GM21390 (cell line): ENCODE results near the gene SERTAD3.
A peak's percentile ranks its signal among the peaks of the same experiment; 100 is the strongest.
"Not testable (repeated sequence)": the region's sequence is repeated elsewhere in the genome, so short reads cannot be mapped to it uniquely, and the experiment has no call there.

Experiments used
- ATAC-seq: cut with Tn5 transposase; IDR thresholded peaks from one replicate; pipeline ENCODE4 v1.9.1; 2021; ENCODE audit not compliant: unreplicated experiment

SERTAD3 gene

GRCh38 chr19:40458597-40458974 is 14.5 kb upstream of the SERTAD3 start:
- no peak for ATAC-seq

GRCh38 chr19:40457953-40458596 is 13.9 kb upstream of the SERTAD3 start:
- no peak for ATAC-seq

GRCh38 chr19:40457048-40457447 is 12.9 kb upstream of the SERTAD3 start:
- ATAC-seq: no peak

GRCh38 chr19:40453943-40454342 is 9.8 kb upstream of the SERTAD3 start:
- ATAC-seq: not testable (repeated sequence)

DNA sequence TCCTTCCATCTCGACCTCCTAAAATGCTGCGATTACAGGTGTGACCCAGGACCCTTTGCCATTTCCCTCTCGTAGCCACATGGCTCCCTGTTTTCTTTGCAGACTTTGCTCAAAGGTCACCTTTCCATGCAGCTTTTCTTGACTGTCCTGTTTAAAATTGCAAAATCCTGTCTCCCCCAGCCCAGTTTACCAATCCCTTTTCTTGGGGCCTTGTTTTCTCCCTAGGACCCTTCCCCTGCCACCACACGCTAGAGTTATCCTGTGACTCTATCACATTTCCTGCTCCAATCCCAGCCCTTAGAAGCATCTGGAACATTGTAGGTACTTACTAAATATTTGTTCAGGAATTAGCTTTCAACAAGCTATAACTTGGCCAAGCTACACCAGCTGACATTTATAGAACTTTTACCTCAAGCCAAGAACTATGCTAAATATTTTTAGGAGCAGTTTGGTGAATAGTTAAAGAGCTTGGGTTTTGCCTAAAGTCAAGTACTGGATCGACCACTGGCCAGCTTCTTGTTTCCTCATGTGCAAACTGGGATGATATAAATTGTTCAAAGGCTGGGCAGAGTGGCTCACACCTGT is 9.1 kb upstream of the SERTAD3 start:
- ATAC-seq: no peak

DNA sequence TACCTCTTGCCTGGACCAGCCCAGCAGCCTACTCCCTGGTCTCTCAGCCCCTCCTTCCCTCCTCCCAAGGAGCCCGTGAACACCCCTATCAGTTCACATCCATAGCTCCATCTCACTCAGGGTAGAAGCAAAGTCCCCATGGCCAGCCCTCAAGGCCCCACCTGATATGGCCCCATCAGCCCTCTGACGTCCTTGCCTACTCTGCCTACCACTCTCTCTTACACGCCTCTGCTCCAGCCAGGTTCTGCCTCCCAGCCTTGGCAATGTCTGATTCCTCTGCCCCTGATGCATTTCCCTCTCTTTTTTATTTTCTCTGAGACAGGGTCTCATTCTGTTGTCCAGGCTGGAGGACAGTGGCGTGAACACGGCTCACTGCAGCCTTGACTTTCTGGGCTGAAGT is 7.9 kb upstream of the SERTAD3 start:
- ATAC-seq: no peak

DNA sequence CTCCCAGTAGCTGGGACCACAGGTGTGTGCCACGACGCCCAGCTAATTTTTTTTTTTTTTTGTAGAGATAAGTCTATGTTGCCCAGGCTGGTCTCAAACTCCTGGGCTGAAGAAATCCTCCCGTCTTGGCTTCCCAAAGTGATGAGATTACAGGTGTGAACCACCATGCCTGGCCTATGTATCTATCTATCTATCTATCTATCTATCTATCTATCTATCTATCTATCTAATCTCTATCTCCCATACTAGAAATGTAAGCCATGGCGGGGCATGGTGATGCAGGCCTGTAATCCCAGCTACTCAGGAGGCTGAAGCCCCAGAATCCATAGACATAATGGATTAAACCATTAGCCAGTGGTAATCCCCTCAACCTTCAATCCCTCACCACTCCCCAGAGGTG is 6.5 kb upstream of the SERTAD3 start:
- ATAC-seq: no peak

- ATAC-seq: no peak
Measured at GRCh38 chr19:40449506-40449905, 5.4 kb upstream of the SERTAD3 start.

- ATAC-seq: no peak
Measured at GRCh38 chr19:40446263-40446784, 2.2 kb upstream of the SERTAD3 start.

- ATAC-seq: no peak
Measured at GRCh38 chr19:40445780-40446262, 1.7 kb upstream of the SERTAD3 start.

GRCh38 chr19:40444825-40445312 is 734 bp upstream of the SERTAD3 start:
- ATAC-seq: no peak

GRCh38 chr19:40443131-40443999 is 770 bp downstream of the SERTAD3 start:
- peak; percentile 59 for ATAC-seq

GRCh38 chr19:40442328-40443130 is 1.6 kb downstream of the SERTAD3 start:
- ATAC-seq: no peak

DNA sequence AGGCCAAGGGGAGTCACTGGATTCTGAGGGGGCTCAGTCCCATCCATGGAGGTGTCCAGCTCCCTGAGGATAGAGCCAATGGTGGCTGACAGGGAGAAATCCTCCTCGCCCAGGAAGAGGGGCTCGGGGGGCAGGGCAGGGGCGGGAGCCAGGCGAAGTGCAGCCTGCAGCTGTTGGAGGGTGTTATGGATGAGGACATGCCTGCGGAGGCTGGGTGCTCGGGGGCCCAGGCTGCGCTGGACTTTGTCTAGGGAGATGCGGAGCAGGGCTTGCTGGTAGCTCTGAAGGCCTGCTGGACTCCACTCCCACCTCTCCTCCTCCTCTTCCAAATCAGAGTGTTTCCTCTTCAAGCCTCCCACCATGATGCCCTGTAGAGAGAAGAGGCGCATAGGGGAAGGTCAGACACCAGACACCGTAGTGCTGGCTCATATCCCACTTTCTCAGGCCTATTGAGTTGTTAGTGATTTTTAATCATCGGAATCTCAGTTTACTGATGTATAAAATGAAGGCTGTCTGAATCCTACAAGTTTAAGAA is 2.3 kb downstream of the SERTAD3 start:
- no peak for ATAC-seq

GRCh38 chr19:40438284-40438683 is 5.9 kb downstream of the SERTAD3 start:
- ATAC-seq: no peak

DNA sequence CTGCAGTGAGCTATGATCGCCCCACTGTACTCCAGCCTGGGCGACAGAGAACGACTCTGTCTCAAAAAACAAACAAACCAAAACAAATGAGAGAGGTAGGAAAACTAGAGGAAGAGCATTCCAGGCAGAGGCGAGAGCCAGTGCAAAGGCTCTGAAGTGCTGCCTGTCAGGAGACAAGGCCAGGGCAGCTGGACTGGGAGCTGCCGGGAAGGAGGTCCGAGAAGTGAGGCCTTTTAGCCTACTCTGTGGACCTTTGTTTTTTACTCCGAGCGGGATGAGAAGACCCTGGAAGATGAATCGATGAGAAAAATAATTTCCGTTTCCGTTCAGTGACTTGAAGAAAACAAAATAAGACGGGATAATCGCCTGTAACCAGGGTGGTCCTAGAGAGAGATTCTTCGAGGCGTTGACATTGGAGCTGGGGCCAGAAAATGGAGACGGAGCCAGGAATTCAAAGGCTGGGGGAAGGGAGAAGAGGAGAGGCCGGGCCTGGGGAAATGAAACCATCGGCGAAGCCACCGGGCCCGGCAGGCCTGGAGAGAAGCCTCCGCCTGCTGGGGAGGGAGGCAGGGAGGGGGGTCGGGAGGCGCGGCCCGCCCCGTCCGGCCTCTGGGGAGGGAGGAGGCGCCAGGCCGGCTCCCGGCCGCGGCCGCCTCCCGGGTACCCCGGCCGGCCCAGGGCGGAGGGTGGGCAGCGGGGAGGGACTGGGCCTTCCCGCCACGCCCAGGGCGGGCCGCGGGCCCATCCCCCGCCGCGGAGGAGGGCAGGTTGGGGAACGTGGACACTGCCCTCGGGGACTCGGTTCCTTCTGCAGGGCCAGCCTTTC is 10.5 kb downstream of the SERTAD3 start:
- ATAC-seq: peak; percentile 62

- not testable (repeated sequence) for ATAC-seq
Measured at GRCh38 chr19:40432760-40433159, 11.4 kb downstream of the SERTAD3 start.

GRCh38 chr19:40431698-40432097 is 12.4 kb downstream of the SERTAD3 start:
- no peak for ATAC-seq

DNA sequence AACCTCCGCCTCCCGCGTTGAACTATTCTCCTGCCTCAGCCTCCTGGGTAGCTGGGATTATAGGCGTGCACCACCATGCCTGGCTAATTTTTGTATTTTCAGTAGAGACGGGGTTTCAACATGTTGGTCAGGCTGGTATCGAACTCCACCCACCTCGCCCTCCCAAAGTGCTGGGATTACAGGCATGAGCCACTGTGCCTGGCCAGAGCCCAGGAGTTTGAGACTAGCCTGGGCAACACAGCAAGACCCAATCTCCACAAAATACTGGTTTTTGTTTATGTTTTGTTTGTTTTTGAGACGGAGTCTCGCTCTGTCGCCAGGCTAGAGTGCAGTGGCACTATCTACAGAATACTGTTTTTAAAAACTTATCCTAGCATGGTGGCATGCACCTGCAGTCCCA is 13.9 kb downstream of the SERTAD3 start:
- ATAC-seq: not testable (repeated sequence)
